Vagina (tissue), 2 donors: ENCODE data around the gene STK39.

Experiments used
- POLR2A ChIP-seq, 2 donors: fragments of 450-650 bp; IDR thresholded peaks; one replicate each; pipeline ENCODE4 v1.6.1; 2017; ENCODE audit warnings: antibody characterized with exemption in 2 of 2, mild to moderate bottlenecking in 2 of 2, moderate library complexity in 2 of 2
- POLR2AphosphoS5 ChIP-seq, 2 donors: sonication (generic); formaldehyde crosslinking; IDR thresholded peaks; one replicate each; pipeline ENCODE4 v1.9.0; 2017; ENCODE audit warnings: antibody characterized with exemption in 2 of 2, mild to moderate bottlenecking in 2 of 2, low read depth in 1 of 2; ENCODE audit not compliant: insufficient read depth in 1 of 2
- TF ChIP-seq, protein P1 (sequence below), 3 experiments: fragments of 450-650 bp in 2 of 3; fragments of 200-600 bp in 1 of 3; sonication (generic) in 1 of 3; IDR thresholded peaks; one replicate each; pipeline ENCODE4 v1.5.1; 2017 to 2019; ENCODE audit warnings: antibody characterized with exemption in 3 of 3, mild to moderate bottlenecking in 2 of 3, moderate library complexity in 2 of 3

- TF ChIP-seq, protein P1, sequence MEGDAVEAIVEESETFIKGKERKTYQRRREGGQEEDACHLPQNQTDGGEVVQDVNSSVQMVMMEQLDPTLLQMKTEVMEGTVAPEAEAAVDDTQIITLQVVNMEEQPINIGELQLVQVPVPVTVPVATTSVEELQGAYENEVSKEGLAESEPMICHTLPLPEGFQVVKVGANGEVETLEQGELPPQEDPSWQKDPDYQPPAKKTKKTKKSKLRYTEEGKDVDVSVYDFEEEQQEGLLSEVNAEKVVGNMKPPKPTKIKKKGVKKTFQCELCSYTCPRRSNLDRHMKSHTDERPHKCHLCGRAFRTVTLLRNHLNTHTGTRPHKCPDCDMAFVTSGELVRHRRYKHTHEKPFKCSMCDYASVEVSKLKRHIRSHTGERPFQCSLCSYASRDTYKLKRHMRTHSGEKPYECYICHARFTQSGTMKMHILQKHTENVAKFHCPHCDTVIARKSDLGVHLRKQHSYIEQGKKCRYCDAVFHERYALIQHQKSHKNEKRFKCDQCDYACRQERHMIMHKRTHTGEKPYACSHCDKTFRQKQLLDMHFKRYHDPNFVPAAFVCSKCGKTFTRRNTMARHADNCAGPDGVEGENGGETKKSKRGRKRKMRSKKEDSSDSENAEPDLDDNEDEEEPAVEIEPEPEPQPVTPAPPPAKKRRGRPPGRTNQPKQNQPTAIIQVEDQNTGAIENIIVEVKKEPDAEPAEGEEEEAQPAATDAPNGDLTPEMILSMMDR (IDR thresholded peaks at IDR 0.05), result no peak
- TF ChIP-seq POLR2A (IDR thresholded peaks at IDR 0.05) (no peak), POLR2AphosphoS5 (IDR thresholded peaks at IDR 0.05; ENCODE audit: insufficient read depth in 1 of 2, low read depth in 1 of 2) (no peak)
Observed at GRCh38 chr2:168008646-168009195, 238.7 kb downstream of the STK39 start.
